HG02938 (cell line): ENCODE measurements around the gene ATG16L1.

Experiments
- ATAC-seq: cut with Tn5 transposase; IDR thresholded peaks from one replicate; pipeline ENCODE4 v1.9.1; 2021; ENCODE audit warnings: mild to moderate bottlenecking, moderate library complexity; ENCODE audit not compliant: unreplicated experiment

Gene ATG16L1

DNA sequence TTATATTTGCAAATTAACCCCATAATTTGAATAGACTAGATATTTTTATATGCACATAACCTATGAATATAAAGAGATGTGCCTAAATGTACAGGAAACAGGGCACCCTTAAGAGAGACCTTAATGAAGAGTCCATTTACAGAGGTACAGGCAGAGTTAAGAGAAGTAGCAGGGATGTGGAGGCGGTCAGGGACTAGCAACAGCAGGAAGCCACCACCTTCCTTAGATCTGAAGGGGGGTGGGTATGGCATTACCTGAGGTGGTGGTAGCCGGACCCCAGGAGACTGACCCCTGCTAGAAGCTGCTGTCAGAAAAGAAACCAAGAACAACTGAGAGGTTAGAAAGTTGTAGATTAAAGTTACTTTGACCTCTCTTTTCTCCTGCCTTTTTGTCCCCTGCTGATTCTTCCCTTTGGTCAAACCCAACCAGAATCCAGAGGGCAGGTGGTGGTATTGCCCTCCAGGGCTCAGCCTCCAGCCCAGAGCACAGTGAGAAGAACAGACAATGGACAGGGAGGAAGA is 24.9 kb upstream of the ATG16L1 start:
- ATAC-seq, result no peak

GRCh38 chr2:233227346-233227978 is 24.0 kb upstream of the ATG16L1 start:
- no peak for ATAC-seq

DNA sequence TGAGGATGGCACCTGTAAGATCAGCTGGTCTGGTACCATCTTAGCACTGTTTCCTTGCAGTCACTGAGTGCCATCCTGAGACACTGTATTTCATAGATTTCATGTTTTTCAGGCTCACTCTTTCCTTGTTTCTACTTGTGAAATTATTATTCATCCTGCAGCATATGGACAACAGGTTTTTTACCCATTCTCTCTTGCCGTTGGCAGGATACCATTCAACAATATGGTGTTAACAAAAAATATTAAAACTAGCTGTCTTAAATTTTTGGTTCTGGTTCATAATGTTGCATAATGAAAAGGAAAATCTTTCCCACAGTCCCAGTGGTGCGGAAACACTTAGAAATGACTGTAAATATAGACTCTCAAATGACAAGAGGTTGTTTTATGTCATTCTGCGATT is 23.1 kb upstream of the ATG16L1 start:
- ATAC-seq, result no peak

GRCh38 chr2:233233618-233234230 is 17.7 kb upstream of the ATG16L1 start:
- ATAC-seq, result no peak

DNA sequence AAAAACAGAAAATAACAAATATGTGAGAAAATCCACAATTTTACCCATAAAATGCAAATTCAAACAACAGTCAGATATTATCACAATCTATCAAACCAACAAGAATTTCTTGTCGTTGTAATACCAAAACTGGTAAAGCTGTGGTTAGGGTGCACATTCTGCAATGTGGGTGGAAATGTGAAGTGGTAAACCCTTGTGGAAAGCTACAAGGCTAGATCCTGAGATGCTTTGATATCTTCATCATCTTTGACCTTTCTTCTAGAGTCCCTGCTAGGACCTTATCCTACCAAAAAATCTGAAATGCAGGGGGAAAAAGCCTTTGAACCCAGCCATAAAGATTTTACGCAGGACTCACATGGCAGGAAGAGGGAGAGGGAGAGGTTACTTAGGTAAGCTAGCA is 17.2 kb upstream of the ATG16L1 start:
- no peak for ATAC-seq

GRCh38 chr2:233234996-233235395 is 16.5 kb upstream of the ATG16L1 start:
- no peak for ATAC-seq

GRCh38 chr2:233235977-233236376 is 15.5 kb upstream of the ATG16L1 start:
- ATAC-seq, result no peak

- ATAC-seq, result no peak
Measured at GRCh38 chr2:233236820-233237589, 14.5 kb upstream of the ATG16L1 start.

DNA sequence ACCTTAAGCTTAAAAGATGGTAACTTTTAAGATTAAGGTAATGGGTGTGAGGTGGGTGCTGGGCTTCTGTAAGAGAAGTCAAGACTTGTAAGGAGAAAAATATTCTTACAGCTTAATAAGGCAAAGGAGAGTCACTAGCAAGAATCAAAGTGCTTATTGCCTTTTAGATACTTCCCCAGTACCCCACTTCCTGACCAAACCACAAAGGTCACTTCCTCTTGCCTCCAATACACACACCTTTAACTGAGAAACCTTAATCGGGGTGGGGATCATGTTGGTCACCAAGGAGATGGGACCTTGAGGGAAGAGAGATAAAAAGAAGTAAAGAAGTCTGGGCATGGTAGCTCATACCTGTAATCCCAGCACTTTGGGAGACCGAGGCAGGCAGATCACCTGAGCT is 10.6 kb upstream of the ATG16L1 start:
- ATAC-seq, result no peak

DNA sequence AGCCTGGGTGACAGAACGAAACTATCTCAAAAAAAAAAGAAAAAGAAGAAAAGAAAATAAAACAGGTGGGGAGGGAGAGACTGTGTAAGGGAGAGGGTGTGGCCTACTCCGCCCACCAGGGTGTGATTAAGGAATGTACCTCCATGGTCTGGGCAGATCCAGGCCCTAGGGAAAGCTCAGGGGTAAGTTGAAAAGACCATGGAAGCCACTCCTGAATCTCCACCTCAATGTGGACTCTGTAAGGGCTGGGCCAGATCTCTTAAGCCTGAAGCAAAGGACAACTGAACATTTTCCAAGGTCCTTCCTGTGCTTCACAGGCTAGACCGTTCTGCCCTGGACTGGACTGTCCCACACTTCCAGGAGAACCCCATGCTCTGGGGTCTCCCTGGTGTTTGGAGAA is 9.7 kb upstream of the ATG16L1 start:
- ATAC-seq, result no peak

DNA sequence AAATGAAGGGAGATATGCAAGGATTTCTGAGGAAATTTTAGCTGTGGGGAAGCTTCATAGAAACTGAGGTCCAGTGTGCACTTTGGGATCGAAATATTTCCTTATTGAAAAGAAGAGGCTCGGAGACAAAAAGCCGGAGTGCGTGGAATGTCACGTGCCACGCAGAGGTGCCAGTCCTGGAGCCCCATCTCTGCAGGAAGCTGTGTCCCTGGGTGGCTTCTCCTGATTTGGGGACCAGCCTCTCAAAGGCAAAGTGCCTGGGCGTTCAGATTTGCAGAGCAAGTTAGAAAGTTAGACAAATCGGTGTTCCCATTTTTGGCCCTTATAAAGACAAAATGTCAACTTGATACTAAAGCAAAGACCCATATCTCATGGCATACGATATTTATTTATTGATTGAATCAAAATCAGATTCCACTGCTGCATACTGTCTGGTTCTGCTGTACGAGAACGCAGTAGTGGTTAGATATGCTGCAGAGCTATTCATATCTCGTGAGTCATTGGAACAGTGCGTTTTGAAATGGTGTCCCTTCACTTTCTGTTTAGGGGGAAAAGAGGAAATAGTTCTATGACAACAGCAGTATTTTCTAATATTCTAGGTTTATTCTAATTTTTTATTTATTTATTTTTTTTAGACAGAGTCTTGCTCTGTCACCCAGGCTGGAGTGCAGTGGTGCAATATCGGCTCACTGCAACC is 9.1 kb upstream of the ATG16L1 start:
- ATAC-seq, result no peak

DNA sequence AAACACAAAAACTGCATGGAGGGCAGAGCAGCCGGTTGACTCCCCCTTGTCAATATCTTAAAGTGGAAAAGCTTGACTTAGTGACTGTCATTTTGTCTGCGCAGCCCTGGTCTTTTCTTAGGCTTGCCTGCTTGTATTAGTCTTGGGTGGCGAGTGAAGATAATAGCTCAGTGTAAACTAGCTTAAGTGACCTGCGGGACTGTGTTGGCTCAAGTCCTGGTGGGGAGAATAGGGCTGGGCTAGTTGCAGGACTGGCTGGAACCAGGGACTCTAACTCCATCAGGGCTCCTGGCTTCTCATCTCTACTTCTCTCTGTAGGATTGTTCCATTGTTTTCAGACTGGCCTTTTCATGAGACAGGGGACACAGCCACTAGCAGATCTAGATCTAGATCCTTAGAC is 8.1 kb upstream of the ATG16L1 start:
- ATAC-seq, result no peak

DNA sequence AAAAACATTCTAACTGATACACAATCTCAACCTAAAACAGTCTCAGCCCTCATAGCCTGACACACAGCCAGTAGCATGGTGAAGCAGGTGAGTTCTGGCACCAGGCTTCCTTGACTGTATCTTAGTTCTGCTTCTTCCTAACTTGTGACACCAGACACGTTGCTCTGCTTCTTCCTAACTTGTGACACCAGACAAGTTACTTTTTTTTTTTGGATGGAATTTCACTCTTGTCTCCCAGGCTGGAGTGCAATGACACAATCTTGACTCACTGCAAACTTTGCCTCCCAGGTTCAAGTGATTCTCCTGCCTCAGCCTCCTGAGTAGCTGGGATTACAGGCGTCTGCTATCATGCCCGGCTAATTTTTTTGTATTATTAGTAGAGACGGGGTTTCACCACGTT is 6.7 kb upstream of the ATG16L1 start:
- ATAC-seq, result no peak

- ATAC-seq, result no peak
Measured at GRCh38 chr2:233245406-233245805, 6.1 kb upstream of the ATG16L1 start.

DNA sequence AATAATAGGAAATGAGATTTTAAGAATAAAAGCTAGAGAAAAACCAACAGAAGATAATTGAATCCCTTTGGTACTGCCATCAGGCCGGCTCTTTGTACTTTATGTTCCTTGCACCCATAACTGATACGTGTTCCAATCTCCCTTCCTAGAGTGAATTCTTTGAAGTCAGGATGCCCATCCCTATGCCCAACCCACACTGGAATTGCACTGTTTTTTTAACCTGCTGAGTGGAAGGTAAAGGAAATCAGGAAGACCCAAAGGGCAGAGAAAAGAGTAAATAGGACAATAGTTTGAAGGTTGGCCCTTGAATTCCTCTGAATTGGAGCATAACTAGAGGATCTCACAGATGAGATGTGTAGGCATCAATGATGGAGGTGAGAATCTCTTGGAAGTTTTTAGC is 4.4 kb upstream of the ATG16L1 start:
- no peak for ATAC-seq

- no peak for ATAC-seq
Measured at GRCh38 chr2:233247744-233248143, 3.7 kb upstream of the ATG16L1 start.

DNA sequence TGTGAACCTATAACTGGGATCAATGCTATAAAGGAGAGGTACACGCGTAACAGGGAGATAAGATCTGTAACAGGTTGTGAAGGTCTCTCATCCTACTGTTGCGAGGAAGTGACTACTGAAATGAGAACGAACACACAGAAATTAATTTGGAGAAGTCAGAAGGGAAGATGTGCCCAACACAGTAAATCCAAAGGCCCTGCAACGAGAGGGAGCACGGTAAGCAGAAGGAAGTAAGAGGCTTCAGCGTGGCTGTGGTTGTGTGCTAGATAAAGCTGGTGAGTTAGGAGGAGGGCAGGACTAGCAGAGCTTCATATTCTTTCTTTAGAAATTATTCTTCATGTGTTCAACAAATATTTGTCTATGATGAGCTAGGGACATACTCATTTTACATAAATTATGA is 2.5 kb upstream of the ATG16L1 start:
- no peak for ATAC-seq

GRCh38 chr2:233250568-233250967 is 905 bp upstream of the ATG16L1 start:
- ATAC-seq, result no peak

GRCh38 chr2:233250985-233251305 is 528 bp upstream of the ATG16L1 start:
- ATAC-seq, result peak; percentile 20

- ATAC-seq, result no peak
Measured at GRCh38 chr2:233252227-233252626, 754 bp downstream of the ATG16L1 start.

DNA sequence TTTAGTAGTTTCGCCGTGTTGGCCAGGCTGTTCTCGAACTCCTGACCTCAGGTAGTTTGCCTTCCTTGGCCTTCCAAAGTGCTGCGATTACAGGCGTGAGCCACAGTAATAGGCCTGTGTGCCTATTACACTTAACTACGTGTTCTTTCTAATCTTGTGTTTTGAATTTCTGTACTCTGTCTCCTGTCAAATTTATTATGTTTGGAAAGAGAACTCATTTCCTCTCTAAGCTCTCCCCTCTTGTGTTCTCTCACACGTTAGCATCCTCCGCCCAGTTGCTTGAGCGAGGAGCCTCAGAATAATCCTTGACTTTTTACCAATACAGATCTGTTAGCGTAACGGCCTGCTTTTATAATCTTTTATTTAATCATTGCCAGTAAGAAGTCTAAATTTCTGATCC is 3.7 kb downstream of the ATG16L1 start:
- ATAC-seq, result no peak

DNA sequence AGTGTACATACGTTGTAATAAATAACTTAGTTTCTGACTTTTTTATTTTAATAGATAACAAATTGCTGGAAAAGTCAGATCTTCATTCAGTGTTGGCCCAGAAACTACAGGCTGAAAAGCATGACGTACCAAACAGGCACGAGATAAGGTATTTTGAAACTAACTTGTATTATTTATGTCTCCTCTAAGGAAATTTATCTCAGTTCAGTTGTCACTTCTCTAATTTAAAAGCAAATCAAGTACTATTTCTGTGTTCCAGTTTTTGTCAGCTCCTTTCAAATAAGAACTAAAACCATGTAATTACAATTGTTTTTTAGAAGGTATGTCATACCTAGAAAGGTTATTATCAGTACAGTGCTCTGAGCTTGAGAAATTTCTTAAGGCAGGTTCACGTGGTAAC is 4.6 kb downstream of the ATG16L1 start:
- no peak for ATAC-seq
